Measurements from ENCODE around the gene FUBP3. TPM values are rescaled to one million over a fixed set of nuclear protein-coding genes. Genes with fewer than 3 reads are reported as not detected.

Gene FUBP3
- total and polyA plus RNA-seq, 10 donors, result 14.7 to 46.1 (median 30.5) TPM

GRCh38 chr9:130635306-130635705 is 55.9 kb downstream of the FUBP3 start:
- Histone ChIP-seq H3K4me3 (no peak overlapping the region), H3K4me1 (no peaks in the 10 kb centered on the region), H3K27ac (no peak overlapping the region), H3K9me3 (no peaks in the 10 kb centered on the region), H3K36me3 (peaks cover 6 to 89% (median 81%) of the 10 kb centered on the region in 6 donors), H3K27me3 (replicated peaks in 1 of 7) (no peaks in the 10 kb centered on the region)
- intact Hi-C loops (cut with DNase I; ENCODE audit: low total_unique reads), result no loop called here
- no peak for DNase-seq
- TF ChIP-seq CTCF (IDR thresholded peaks at IDR 0.05 in 8 of 11, conservative IDR thresholded peaks at IDR 0.05 in 3 of 11), result no peak
- no peak for TF ChIP-seq POLR2AphosphoS5 (IDR thresholded peaks at IDR 0.05)
- no peak for TF ChIP-seq POLR2A (IDR thresholded peaks at IDR 0.05)
- 93 to 98% (median 96%) methylated on average over 6 of the region's 6 CpGs for WGBS, 5 donors

- Histone ChIP-seq H3K27me3 (replicated peaks in 1 of 7) (no peaks in the 10 kb centered on the region), H3K27ac (no peak overlapping the region), H3K9me3 (no peaks in the 10 kb centered on the region), H3K4me1 (no peaks in the 10 kb centered on the region), H3K4me3 (no peak overlapping the region), H3K36me3 (peaks cover 2 to 82% (median 75%) of the 10 kb centered on the region in 6 donors)
- TF ChIP-seq POLR2AphosphoS5 (IDR thresholded peaks at IDR 0.05) (no peak), CTCF (IDR thresholded peaks at IDR 0.05 in 8 of 11, conservative IDR thresholded peaks at IDR 0.05 in 3 of 11) (no peak), POLR2A (IDR thresholded peaks at IDR 0.05) (no peak)
- peak; percentile 58 for DNase-seq
- intact Hi-C loops (cut with DNase I; ENCODE audit: low total_unique reads), result no loop called here
- WGBS, 5 donors, result 93 to 95% (median 95%) methylated on average over 31 to 33 of the region's 33 CpGs
These were observed 56.6 kb downstream of the FUBP3 start for GRCh38 chr9:130635721-130636647.

DNA sequence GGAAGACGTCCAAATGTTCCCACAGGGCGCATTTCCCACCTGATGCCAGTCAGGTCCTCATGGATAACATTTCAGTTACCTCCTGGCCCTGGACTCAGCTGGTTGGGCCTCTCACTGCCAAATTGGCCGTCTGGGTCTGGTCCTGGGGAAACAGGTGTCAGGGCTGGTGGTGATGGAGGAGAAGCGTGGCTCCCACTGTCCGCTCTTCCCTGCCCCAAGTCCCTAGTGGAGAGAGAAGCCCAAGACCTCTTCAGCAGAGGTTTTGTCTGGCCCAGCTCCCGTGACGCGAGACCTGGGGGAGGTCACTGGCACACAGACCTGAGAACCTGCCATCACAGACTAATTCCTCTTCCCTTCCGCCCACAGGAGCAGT is 57.3 kb downstream of the FUBP3 start:
- WGBS, 5 donors, result 85 to 94% (median 93%) methylated on average over 9 of the region's 9 CpGs
- TF ChIP-seq POLR2AphosphoS5 (IDR thresholded peaks at IDR 0.05), result no peak
- no peak for TF ChIP-seq POLR2A (IDR thresholded peaks at IDR 0.05)
- no peak for TF ChIP-seq CTCF (IDR thresholded peaks at IDR 0.05 in 8 of 11, conservative IDR thresholded peaks at IDR 0.05 in 3 of 11)
- Histone ChIP-seq H3K9me3 (no peaks in the 10 kb centered on the region), H3K36me3 (peaks cover 2 to 76% (median 68%) of the 10 kb centered on the region in 6 donors), H3K4me3 (no peak overlapping the region), H3K4me1 (no peaks in the 10 kb centered on the region), H3K27ac (no peak overlapping the region), H3K27me3 (replicated peaks in 1 of 7) (no peaks in the 10 kb centered on the region)
- peak; percentile 41 for DNase-seq
- intact Hi-C loops (cut with DNase I; ENCODE audit: low total_unique reads), result no loop called here
